Astrocyte of the cerebellum (primary cell): ENCODE results near the gene TSPO.

Experiments
- DNase-seq: peaks from one replicate; pipeline ENCODE4 v3.0.0-alpha.2; 2011; ENCODE audit warnings: low read depth
- H3K4me3 ChIP-seq: 2 replicates; pipeline ENCODE4 v1.5.1; 2011; ENCODE audit warnings: mild to moderate bottlenecking, low read depth, low read length, moderate library complexity
- CTCF ChIP-seq: IDR thresholded peaks from 2 replicates; pipeline ENCODE4 v1.5.1; 2012; ENCODE audit warnings: low read length, low read depth, moderate library complexity, mild to moderate bottlenecking; ENCODE audit errors: missing control alignments
- in situ Hi-C: cut with HindIII; loops from 2 replicates; pipeline ENCODE4 v1.10.0; 2017; ENCODE audit warnings: low sequenced_read_pairs

The TSPO gene

GRCh38 chr22:43202326-43202725, 51.0 kb downstream of the TSPO start:
- no peak for DNase-seq
- H3K4me3 ChIP-seq: no peak overlapping the region
- in situ Hi-C loops: no loop called here
- TF ChIP-seq CTCF: no peak

GRCh38 chr22:43202756-43203410, 51.5 kb downstream of the TSPO start:
- no peak for TF ChIP-seq CTCF
- in situ Hi-C loops: no loop called here
- no peak for DNase-seq
- H3K4me3 ChIP-seq: no peak overlapping the region

- no peak for TF ChIP-seq CTCF
- in situ Hi-C loops: no loop called here
- no peak for DNase-seq
- H3K4me3 ChIP-seq: no peak overlapping the region
Measured at GRCh38 chr22:43203471-43203981, 52.2 kb downstream of the TSPO start.

- H3K4me3 ChIP-seq: no peak overlapping the region
- DNase-seq: no peak
- in situ Hi-C loops: no loop called here
- TF ChIP-seq CTCF: no peak
Measured at GRCh38 chr22:43205261-43205691, 53.9 kb downstream of the TSPO start.

GRCh38 chr22:43205748-43206508, 54.6 kb downstream of the TSPO start:
- no peak for TF ChIP-seq CTCF
- DNase-seq: no peak
- H3K4me3 ChIP-seq: no peak overlapping the region
- in situ Hi-C loops: no loop called here

- no peak for TF ChIP-seq CTCF
- no peak for DNase-seq
- in situ Hi-C loops: no loop called here
- H3K4me3 ChIP-seq: no peak overlapping the region
Measured at GRCh38 chr22:43206509-43207161, 55.3 kb downstream of the TSPO start.
